Measurements from ENCODE around the gene SLC4A4. TPM values are rescaled to one million over a fixed set of nuclear protein-coding genes. Genes with fewer than 3 reads are reported as not detected.

The SLC4A4 gene
- total and polyA plus RNA-seq, 7 donors, result 3.0 to 21.3 (median 4.8) TPM

DNA sequence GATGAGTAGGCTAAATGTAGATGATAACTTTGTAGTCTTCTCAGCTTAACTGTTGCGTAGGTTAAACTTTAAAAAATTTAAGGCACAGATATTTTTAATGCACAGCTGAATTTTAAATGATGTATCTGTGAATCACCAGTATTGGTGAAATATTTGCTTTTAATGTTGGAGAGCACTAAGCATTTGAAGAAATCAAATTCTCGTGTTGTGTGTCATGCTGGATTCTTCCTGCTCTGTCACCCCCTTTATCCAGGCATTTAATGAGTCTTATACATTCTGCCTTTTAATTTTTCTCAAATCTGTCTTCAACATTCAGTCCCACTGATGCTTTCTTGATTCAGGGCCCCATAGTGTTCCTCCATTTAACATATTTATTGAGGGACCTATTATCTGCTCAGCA is 76.7 kb downstream of the SLC4A4 start:
- no peaks in the 10 kb centered on the region for H3K9me3 ChIP-seq
- H3K27ac ChIP-seq, result no peak overlapping the region
- no peaks in the 10 kb centered on the region for H3K36me3 ChIP-seq
- no peaks in the 10 kb centered on the region for H3K27me3 ChIP-seq
- no peaks in the 10 kb centered on the region for H3K4me1 ChIP-seq
- DNase-seq, result no peak
- WGBS, 2 donors, result 93 to 95% methylated on average over 2 of the region's 2 CpGs
- no peak overlapping the region for H3K4me3 ChIP-seq
- TF ChIP-seq POLR2AphosphoS5 (IDR thresholded peaks at IDR 0.05), result no peak
- TF ChIP-seq, protein P1, sequence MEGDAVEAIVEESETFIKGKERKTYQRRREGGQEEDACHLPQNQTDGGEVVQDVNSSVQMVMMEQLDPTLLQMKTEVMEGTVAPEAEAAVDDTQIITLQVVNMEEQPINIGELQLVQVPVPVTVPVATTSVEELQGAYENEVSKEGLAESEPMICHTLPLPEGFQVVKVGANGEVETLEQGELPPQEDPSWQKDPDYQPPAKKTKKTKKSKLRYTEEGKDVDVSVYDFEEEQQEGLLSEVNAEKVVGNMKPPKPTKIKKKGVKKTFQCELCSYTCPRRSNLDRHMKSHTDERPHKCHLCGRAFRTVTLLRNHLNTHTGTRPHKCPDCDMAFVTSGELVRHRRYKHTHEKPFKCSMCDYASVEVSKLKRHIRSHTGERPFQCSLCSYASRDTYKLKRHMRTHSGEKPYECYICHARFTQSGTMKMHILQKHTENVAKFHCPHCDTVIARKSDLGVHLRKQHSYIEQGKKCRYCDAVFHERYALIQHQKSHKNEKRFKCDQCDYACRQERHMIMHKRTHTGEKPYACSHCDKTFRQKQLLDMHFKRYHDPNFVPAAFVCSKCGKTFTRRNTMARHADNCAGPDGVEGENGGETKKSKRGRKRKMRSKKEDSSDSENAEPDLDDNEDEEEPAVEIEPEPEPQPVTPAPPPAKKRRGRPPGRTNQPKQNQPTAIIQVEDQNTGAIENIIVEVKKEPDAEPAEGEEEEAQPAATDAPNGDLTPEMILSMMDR (IDR thresholded peaks at IDR 0.05), result no peak
- no peak for TF ChIP-seq EP300 (IDR thresholded peaks at IDR 0.05)
- TF ChIP-seq POLR2A (IDR thresholded peaks at IDR 0.05), result no peak
- intact Hi-C loops (cut with DNase I), result no loop called here

DNA sequence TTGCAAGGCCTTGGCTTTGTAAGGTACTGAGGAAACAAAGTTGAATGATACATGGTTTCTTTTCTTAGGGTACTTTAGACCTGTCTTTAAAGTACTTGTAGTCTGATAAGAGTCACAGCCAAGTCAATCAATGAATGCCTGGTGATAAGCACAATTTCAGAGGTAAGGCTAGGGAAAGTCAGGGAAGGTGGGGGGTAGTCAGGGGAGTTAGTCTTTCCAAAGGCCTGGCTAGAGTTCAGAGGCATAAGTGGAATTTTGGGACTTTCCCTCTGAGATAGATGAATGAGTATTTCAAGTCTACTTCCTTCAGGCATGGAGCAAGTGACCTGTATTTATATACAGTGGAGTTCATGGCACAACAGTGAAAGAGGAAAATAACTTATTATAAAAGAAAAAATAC is 78.3 kb downstream of the SLC4A4 start:
- no peak overlapping the region for H3K27ac ChIP-seq
- no peak overlapping the region for H3K4me3 ChIP-seq
- no peak for DNase-seq
- no peaks in the 10 kb centered on the region for H3K36me3 ChIP-seq
- H3K27me3 ChIP-seq, result no peaks in the 10 kb centered on the region
- intact Hi-C loops (cut with DNase I), result no loop called here
- no peak for TF ChIP-seq POLR2A (IDR thresholded peaks at IDR 0.05)
- TF ChIP-seq POLR2AphosphoS5 (IDR thresholded peaks at IDR 0.05), result no peak
- TF ChIP-seq, protein P1 (IDR thresholded peaks at IDR 0.05), result no peak
- TF ChIP-seq EP300 (IDR thresholded peaks at IDR 0.05), result no peak
- no peaks in the 10 kb centered on the region for H3K4me1 ChIP-seq
- H3K9me3 ChIP-seq, result no peaks in the 10 kb centered on the region

DNA sequence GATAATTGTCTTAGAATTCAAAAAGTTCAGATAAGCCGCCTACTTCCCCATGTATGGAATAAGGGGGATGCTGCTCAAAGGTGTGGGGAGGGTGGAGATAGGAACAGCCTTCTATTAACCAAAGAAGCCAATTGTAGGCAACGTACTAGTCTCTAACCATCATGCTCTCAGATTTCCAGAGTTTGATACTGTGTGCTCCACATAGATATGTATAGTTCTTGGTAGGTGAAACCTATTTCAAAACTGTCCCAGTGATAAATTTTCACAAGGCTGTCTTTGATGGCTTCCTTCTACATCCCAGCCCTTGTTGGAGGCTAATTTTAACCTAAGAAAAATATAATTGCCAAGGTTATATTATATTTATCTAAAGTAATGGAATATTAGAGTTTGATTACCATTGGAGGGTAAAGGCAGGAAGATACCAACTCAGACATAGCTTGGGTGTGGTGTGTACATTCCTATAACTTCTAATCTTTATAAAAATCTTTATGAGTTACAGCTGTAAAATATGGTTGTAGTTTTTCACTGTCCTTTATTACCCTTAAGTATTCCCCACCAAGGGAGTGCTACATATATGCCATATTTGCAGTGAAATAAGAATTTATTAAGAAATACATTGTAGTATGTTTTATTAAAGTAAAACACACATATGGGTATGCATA is 87.7 kb downstream of the SLC4A4 start:
- DNase-seq, result no peak
- no peaks in the 10 kb centered on the region for H3K36me3 ChIP-seq
- no peaks in the 10 kb centered on the region for H3K27me3 ChIP-seq
- TF ChIP-seq POLR2A (IDR thresholded peaks at IDR 0.05) (no peak), POLR2AphosphoS5 (IDR thresholded peaks at IDR 0.05) (no peak), EP300 (IDR thresholded peaks at IDR 0.05) (no peak)
- TF ChIP-seq, protein P1 (IDR thresholded peaks at IDR 0.05), result no peak
- intact Hi-C loops (cut with DNase I), result no loop called here
- H3K4me3 ChIP-seq, result no peak overlapping the region
- no peaks in the 10 kb centered on the region for H3K4me1 ChIP-seq
- 14 to 66% methylated on average over 2 of the region's 2 CpGs for WGBS, 2 donors
- no peak overlapping the region for H3K27ac ChIP-seq
- H3K9me3 ChIP-seq, result no peaks in the 10 kb centered on the region

DNA sequence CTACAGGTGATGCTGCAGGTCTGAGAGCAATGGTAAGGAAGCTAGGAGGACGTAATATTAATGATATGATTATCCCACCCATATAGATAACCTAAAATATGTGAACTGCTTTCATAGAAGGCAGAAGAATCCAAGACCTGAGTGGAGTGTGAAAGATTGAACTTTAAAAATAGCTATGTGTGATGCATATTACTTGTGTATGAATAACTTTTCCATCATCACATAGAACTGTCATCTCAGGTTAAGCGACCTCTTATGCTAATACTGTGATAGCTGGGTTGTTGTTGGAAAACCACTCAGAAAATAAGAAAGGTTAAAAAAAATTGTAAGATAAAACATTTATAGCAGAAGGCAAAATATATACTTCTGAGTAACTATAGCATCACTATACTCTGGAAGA is 90.3 kb downstream of the SLC4A4 start:
- no peak overlapping the region for H3K27ac ChIP-seq
- WGBS, 2 donors, result 91 to 94% methylated on average over 2 of the region's 2 CpGs
- H3K4me1 ChIP-seq, result no peaks in the 10 kb centered on the region
- no peaks in the 10 kb centered on the region for H3K36me3 ChIP-seq
- H3K27me3 ChIP-seq, result no peaks in the 10 kb centered on the region
- no peaks in the 10 kb centered on the region for H3K9me3 ChIP-seq
- no peak overlapping the region for H3K4me3 ChIP-seq
- TF ChIP-seq, protein P1 (IDR thresholded peaks at IDR 0.05), result no peak
- no peak for DNase-seq
- intact Hi-C loops (cut with DNase I), result no loop called here

DNA sequence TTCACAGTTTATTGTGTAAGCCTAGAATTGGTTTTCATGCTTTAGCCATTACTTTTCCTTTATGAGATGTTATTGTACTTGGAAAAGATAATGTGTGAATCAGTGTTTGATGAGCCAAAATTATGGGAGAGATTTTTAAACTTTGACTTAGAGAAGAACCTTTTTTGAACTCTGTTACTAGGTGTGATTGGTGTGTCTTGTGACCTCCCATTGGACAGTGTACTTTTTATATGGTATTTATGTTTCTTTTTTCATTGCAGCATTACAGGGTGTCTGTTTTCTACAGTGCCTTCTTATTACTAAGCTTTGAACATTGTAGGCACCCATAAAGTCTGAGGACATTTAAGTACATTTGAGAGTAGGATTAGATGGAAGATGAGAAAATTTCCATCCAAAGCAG is 91.1 kb downstream of the SLC4A4 start:
- no peak overlapping the region for H3K27ac ChIP-seq
- H3K36me3 ChIP-seq, result no peaks in the 10 kb centered on the region
- no peaks in the 10 kb centered on the region for H3K4me1 ChIP-seq
- intact Hi-C loops (cut with DNase I), result no loop called here
- DNase-seq, result no peak
- no peaks in the 10 kb centered on the region for H3K9me3 ChIP-seq
- no peaks in the 10 kb centered on the region for H3K27me3 ChIP-seq
- H3K4me3 ChIP-seq, result no peak overlapping the region
- TF ChIP-seq, protein P1 (IDR thresholded peaks at IDR 0.05), result no peak
- no peak for TF ChIP-seq EP300 (IDR thresholded peaks at IDR 0.05)

All from sigmoid colon (tissue), 7 donors.